Measurements from ENCODE around the gene GNAI1. TPM values are rescaled to one million over a fixed set of nuclear protein-coding genes. Genes with fewer than 3 reads are reported as not detected.

The GNAI1 gene
- total and polyA plus RNA-seq, 2 of the 13 experiments (the other 11 are each of a cell fraction or from before 2014, with no cell fraction given): 3.5 to 5.7 TPM

- in situ Hi-C loops (cut with HindIII; ENCODE audit: extremely low pct_ligation_motif_present, low pct_unique_long_range_greater_than_20kb): no loop called here
- H3K9me3 ChIP-seq (ENCODE audit: low read length): no peaks in the 10 kb centered on the region
- no peak overlapping the region for H3K9ac ChIP-seq (ENCODE audit: insufficient read depth, low read depth, low read length)
- H4K20me1 ChIP-seq (ENCODE audit: insufficient read depth, low read length): no peaks in the 10 kb centered on the region
- H3K4me1 ChIP-seq (ENCODE audit: insufficient read depth, low read length): no peaks in the 10 kb centered on the region
- no peak for TF ChIP-seq SALL2 (CRISPR knock-in tag; IDR thresholded peaks at IDR 0.05)
- no peaks in the 10 kb centered on the region for H3K27me3 ChIP-seq (ENCODE audit: control insufficient read depth in 1 of 2, insufficient read depth in 2 of 2, low read length in 2 of 2)
- no peaks in the 10 kb centered on the region for H3K36me3 ChIP-seq (replicated peaks in 1 of 2; ENCODE audit: control insufficient read depth in 1 of 2, insufficient read depth in 2 of 2, low read length in 2 of 2)
- no peak overlapping the region for H3K27ac ChIP-seq (ENCODE audit: extremely low read length, insufficient read depth, low read length)
- ChIA-PET POLR2A (no interaction called here), CTCF (ENCODE audit: low intra/inter-chr PET ratio, low total read pairs) (no interaction called here)
- no peak overlapping the region for H3K4me2 ChIP-seq (ENCODE audit: low read depth, low read length)
- H3K4me3 ChIP-seq (replicated peaks in 1 of 3; ENCODE audit: insufficient read depth in 1 of 3, low read depth in 2 of 3, low read length in 3 of 3): no peak overlapping the region
- no peak for ATAC-seq
- no peak for FAIRE-seq
- H2AFZ ChIP-seq (ENCODE audit: low read length): no peak overlapping the region
- 0% methylated on average over 2 of the region's 2 CpGs for WGBS (ENCODE audit: low lambda C conversion rate)
- intact Hi-C loops (cut with micrococcal nuclease; ENCODE audit: unreplicated experiment): no loop called here
- no TSS peak for BruUV-seq (replicated peaks)
- no peaks in the 10 kb centered on the region for H3K79me2 ChIP-seq (ENCODE audit: insufficient read depth, low read length)
- no peak for DNase-seq (ENCODE audit: low spot score)
Observed at GRCh38 chr7:80249619-80250295, 115.1 kb downstream of the GNAI1 start.

GRCh38 chr7:80253237-80253636 lies 118.6 kb downstream of the GNAI1 start:
- no peak for TF ChIP-seq ZNF317 (CRISPR knock-in tag; IDR thresholded peaks at IDR 0.05)
- no peak for TF ChIP-seq SMAD3 (CRISPR knock-in tag; IDR thresholded peaks at IDR 0.05)
- H3K4me2 ChIP-seq (ENCODE audit: low read depth, low read length): no peak overlapping the region
- H2AFZ ChIP-seq (ENCODE audit: low read length): no peak overlapping the region
- WGBS (ENCODE audit: low lambda C conversion rate): 55% methylated on average over 4 of the region's 4 CpGs
- intact Hi-C loops (cut with micrococcal nuclease; ENCODE audit: unreplicated experiment): no loop called here
- no peaks in the 10 kb centered on the region for H3K36me3 ChIP-seq (replicated peaks in 1 of 2; ENCODE audit: control insufficient read depth in 1 of 2, insufficient read depth in 2 of 2, low read length in 2 of 2)
- H3K27ac ChIP-seq (ENCODE audit: extremely low read length, insufficient read depth, low read length): no peak overlapping the region
- H3K4me1 ChIP-seq (ENCODE audit: insufficient read depth, low read length): no peaks in the 10 kb centered on the region
- in situ Hi-C loops (cut with HindIII; ENCODE audit: extremely low pct_ligation_motif_present, low pct_unique_long_range_greater_than_20kb): no loop called here
- no peaks in the 10 kb centered on the region for H3K27me3 ChIP-seq (ENCODE audit: control insufficient read depth in 1 of 2, insufficient read depth in 2 of 2, low read length in 2 of 2)
- FAIRE-seq: no peak
- ChIA-PET CTCF (ENCODE audit: low intra/inter-chr PET ratio, low total read pairs) (no interaction called here), POLR2A (no interaction called here)
- no peaks in the 10 kb centered on the region for H3K9me3 ChIP-seq (ENCODE audit: low read length)
- ATAC-seq: no peak
- DNase-seq (ENCODE audit: low spot score): no peak
- BruUV-seq (replicated peaks): no TSS peak
- no peaks in the 10 kb centered on the region for H4K20me1 ChIP-seq (ENCODE audit: insufficient read depth, low read length)
- H3K4me3 ChIP-seq (replicated peaks in 1 of 3; ENCODE audit: insufficient read depth in 1 of 3, low read depth in 2 of 3, low read length in 3 of 3): no peak overlapping the region
- H3K9ac ChIP-seq (ENCODE audit: insufficient read depth, low read depth, low read length): no peak overlapping the region
- no peaks in the 10 kb centered on the region for H3K79me2 ChIP-seq (ENCODE audit: insufficient read depth, low read length)
